NCI-H2227 (cell line): ENCODE data around the gene COLEC11.

Experiments used
- DNase-seq: peaks from one replicate; lab custom pipeline; 2025; ENCODE audit not compliant: unreplicated experiment; lab: John Stamatoyannopoulos, UW

COLEC11 gene

DNA sequence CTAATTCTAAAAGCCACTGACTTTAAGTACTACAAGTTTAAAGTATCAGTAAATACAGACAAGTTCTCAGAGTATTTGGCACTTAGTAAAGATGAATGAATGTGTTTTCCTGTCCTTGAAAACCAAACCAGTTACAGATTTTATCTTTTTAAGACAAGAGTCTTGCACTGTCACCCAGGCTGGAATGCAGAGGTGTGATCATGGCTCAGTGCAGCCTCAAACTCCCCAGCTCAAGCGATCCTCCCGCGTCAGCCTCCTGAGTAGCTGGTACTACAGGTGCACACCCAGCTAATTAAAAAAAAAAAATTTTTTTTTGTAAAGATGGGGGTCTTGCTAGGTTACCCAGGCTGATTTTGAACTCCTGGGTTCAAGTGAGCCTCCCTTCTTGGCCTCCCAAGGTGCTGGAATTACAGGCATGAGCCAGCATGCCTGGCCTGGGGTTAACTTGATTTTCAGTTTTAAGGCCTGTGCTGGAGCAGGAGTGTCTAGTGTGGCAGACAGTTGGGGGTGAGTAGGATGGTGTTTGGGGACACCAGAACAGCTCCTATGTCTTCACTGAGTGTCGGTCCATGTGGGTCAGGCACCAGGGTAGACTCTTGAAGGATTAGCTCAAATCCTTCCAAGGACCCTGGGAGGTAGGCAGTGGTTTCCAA lies 10.2 kb upstream of the COLEC11 start:
- no peak for DNase-seq

DNA sequence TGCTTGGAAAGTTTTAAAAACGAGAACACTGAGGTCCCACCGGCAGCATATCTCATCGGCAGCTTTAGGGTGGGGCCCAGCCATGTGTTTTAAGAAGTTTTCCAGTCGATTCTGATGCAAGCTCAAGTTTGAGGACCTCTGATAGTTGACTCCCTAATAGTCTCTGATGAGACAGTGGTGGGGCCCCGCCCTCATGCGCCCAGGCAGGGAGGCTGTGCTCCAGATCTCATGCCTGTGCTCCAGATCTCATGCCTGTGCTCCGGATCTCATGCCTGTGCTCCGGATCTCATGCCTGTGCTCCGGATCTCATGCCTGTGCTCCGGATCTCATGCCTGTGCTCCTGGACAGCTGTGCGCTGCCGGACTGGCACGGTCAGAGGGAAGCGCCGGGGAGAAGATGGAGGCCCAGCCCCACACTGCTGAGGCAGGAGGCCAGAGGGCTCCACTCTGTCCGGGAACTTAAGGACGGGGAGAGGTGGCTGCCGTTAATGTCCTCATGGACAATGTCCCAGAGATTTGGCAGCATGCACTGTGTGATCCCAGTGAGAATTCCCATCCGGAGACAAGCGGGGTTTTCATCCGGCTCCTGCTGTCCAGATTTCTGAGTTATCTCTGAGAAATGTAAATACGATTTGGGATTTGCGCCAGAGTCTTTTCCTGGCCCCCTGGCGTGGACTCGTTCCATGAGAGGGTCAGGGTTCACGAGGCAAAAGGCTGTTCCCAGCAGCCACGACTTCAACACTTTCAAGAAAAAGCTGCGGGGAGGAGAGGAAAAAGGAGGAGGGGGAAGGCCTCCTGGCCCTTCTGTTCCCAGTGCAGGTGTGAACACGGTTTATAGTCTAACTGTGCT lies 9.4 kb upstream of the COLEC11 start:
- DNase-seq, result peak; percentile 51

DNA sequence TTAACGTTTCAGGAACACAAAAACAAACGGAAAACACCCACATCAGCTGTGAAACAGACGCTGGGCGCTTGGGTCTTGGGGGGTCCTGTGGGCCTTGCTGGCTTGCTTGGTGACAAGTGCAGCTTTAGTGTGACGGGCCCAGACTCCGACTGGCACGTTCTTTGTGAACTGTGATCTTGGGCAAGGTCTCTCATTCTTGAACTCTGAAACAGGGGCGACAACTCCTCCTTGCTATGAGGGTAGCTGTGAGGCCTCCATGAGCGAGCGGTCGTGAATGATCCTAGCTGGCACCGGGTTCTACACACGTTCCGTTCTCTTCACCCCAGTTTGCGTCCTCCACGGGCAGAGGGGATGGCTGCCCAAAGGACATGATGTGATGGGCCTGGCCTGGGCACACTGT lies 8.7 kb upstream of the COLEC11 start:
- no peak for DNase-seq

DNA sequence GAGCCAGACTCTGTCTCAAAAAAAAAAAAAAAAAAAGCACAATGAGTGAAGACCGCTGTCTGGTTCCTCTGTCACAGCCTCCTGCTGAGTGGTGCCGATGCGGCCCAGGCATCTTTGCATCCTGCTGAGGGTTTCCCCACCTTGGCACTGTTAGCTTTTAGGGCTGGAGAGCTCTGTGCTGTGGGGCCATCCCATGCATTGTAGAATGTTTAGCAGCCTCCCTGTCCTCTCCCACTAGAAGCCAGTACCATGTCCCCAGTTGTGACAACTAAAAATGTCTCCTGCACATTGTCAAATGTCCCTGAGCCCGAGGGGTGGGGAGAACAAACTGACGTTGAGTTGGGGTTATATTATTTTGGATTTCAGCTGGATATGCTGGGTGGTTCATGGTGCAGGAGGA lies 7.9 kb upstream of the COLEC11 start:
- DNase-seq, result no peak

DNA sequence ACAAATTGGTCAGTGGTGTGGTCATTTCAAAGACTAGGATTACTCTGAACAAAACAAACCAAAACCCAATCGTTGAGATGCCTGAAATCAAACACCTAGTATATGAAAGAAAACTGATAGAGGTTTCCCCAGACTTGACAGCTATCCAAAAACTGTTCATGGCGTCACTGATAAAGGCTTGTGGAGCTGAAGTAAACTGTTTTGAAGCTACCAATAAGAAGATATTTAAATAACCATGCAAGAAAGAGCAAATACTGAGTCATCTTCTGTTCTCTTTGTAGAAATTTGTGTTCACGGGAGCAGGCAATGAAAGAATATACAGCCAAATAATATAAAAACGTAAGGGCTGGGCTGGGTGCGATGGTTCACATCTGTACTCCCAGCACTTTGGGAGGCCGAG lies 7.5 kb upstream of the COLEC11 start:
- DNase-seq, result no peak

DNA sequence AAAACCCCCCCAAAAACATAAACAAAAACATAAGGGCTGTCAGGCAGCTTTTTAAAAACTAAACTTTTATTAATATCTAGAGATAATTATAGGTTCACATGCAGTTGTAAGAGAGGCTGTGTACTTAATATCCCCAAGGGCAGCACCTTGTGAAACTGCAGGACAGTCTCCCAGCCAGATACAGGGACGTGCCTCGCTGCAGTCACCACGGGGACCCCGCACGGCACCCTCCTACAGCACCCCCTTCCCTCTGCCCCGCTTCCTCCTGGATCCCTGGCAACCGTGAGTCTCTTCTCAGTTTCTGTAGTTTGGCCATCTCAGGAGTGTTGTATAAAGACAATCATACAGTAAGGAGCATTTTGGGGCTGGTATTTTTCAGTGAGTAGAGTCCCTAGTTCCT lies 6.8 kb upstream of the COLEC11 start:
- no peak for DNase-seq

DNA sequence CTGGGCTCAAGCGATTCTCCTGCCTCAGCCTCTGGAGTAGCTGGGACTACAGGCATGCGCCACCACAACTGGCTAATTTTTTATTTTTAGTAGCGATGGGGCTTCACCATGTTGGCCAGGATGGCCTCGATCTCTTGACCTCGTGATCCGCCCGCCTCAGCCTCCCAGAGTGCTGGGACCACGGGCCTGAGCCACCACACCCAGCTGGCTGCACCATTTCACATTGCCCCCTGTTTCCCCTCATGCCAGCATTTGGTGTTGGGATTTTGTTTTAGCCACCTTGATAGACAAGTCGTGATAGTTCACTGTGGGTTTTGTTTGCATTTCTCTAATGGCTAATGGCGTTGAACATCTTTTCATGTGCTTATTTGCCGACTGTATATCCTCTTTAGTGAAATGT lies 5.8 kb upstream of the COLEC11 start:
- DNase-seq, result no peak

DNA sequence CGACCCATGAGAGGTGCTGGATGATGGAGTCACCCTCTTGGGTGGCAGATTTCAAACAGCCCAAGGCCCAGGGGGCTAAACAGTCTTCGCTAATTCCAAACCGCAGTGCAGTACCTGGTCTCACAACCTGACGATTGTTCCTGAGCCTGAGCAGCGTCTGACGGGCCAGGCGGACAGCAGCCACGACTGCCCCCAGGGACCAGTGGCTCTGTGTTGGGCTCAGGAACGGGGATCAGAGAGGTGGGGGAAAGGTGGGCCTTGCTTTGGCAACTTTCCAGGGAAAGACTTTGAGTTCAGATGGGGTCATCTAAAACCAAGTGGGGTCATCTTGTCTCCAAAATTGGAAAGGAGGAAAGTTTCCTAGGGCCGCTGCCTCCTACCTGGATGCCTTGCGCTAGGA lies 492 bp downstream of the COLEC11 start:
- DNase-seq, result no peak

DNA sequence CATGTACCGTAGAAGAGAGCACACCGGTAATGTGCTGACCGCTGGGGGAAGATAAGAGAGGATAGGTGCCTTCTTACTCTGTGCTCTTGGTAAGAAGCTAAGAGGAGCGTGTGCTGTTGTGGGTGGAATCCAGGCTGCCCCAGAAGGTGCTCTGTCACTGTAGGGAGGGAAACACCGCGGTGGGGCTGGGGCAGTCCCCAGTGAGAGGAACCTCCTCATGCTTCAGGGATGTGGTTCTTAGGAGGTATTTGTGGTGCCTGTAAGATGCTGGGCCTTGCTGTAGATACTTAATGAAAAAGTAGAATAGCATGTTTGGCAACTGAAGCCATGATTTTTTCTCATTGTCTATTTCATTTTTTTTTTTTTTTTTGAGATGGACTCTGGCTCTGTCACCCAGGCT lies 1.1 kb downstream of the COLEC11 start:
- no peak for DNase-seq

DNA sequence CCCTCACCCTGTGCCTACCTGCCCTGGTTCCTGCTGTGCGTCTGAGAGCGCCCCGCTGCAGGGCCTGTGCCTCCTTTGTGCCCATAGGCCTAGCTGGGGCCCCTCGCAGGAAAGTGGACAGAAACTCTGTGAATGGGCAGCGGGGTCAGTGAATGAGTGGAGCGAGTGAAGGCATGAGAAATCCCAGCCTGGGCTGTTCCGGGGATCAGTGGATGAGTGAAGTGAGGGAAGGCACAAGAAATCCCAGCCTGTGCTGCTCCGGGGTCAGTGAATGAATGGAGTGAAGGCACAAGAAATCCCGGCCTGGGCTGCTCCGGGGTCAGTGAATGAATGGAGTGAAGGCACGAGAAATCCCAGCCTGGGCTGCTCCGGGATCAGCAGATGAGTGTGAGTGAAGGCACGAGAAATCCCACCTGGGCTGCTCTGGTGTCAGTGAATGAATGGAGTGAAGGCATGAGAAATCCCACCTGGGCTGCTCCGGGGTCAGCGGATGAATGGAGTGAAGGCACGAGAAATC lies 2.0 kb downstream of the COLEC11 start:
- DNase-seq, result no peak

DNA sequence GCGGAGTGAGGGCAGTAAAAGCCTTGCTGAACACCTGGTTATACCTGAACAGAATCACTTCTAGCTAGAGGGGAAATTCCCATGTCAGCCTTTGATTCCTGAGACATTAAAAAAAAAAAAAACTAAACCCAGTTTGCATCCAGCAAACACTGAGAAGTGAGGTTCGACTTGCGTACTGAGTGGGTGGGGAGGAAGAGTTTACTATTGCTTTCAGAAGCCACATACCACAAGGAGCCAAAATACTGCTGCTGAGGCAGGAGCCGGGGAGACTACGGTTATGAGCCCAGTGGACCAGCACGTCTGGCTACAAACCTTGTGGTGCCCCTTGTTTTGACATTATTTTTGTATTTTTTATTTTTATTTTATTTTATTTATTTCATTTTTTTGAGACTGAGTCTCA lies 2.7 kb downstream of the COLEC11 start:
- DNase-seq, result no peak

DNA sequence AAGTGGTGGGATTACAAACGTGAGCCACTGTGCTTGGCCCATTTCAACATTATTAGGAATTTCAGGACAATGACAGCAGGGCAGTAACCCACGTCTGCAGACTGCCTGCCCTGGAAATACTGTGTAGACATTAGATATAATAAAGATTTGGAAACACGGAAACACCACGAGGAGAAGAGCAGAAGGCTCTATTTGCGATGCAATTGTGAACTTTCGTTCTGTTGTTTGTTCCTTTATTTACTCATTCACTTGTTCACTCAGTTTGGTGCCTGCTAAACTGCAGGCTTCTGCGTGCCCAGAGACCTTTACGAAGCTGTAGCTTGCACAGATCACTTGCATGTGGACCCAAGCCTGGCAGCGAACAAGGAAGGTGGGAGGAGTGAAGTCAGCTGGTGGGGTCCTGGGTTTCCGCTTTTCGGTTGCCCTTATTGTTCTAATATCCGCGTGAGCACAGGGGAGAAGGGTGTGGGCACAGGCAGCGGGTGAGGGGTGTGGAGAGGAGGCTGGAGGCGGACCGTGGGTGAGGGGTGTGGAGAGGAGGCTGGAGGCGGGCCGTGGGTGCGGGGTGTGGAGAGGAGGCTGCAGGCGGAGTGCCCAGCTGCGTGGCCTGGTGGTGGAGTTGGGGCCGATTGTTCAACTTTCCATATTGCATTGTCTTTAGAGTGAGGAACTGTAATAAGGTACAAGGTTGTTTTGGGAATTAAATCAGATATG lies 3.4 kb downstream of the COLEC11 start:
- no peak for DNase-seq

DNA sequence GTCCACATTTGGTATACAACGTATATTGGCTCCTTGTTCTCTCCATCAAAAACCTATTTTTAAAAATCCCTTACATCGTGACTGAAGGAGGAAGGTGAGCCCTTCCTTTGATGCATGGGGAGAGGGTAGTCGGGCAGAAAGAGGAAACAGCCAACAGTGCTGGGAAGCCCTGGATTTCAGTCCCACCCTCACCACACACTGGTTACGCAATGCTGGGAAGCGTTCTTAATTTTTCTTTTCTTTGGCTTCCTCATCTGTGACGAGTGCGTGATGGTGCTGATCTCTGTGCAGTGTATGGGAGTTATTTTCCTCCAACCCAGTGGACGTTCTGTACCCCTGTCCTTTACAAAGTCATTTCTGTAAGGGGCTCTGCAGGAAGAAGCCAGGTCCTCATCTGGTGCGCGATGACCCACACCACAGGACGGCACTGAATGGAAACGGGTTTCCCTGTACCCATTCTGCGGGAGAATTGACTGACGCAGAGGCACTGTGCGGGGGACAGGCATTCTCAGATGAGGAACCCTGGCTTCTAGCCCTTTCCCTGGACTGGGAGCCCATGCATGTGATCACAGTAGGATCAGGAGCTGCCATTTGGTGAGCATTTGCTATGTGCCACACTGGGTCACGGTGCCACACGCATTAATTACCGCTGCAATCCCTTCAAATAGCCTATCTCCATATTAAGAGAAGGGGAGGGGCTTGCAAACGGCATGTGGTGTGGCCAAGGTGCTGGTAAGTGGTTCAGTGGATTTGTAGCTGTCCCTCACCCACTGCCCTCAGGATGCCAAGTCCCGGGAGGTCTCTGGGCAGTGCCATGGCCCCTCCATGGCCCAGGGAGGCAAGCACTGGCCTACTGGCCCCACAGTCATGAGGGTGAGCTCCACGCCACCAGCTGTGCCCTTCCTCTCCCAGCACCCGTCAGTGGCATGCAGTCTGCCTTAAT lies 4.3 kb downstream of the COLEC11 start:
- DNase-seq, result no peak

DNA sequence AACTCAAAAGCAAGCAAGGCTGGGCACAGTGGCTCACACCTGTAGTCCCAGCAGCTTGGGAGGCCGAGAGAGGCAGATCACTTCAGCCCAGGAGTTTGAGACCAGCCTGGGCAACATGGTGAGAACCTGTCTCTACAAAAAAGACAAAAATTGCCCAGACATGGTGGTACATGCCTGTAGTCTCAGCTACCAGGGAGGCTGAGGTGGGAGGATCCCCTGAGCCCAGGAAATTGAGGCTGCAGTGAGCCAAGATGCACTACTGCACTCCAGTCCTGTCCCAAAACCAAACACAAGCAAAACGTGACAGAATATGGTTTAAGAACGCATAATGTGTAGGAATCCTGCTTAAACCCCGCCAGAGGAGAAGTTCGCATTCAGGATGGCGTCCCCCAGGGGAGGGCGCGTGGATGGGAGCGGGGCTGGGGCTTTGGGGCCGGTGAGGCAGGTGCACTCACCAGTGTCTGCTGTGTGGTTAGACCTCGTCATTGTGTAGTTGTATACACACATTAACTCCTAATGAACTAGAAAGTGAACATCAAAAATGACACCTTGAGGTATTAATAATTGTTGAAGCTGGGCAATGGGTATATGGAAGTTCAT lies 5.4 kb downstream of the COLEC11 start:
- no peak for DNase-seq

DNA sequence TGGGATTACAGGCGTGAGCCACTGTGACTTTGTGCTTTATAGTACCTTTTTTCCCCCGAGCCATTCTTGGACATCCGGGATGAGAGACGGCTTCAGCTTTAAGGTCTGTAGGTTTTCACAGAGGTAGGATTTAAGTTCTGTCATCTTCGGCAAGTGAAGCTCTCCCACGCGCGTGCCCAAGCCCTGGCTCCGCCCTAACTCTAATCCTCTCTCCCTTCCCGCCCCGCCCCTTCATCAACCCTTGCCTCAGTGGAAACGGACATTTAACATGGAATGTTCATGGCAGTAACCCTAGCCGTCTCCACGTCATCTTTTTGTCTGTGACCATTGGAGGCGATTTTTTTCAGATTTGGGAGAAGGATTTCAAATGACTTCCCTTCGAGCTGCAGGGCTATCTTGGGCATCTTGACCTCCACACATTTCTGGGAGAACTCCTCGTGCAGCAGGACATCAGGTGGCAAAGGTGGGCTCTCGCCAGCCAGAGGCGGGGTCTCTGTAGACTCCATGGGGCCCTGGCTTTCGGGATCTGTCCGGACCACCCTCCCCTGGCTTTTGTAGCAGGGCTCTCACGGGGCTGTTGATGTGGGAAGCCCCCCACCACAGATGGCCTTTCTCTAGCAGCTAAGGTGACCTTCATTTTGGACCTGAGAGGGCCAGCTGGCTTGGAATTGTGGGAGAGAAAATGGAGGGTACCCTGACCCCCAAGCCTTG lies 6.8 kb downstream of the COLEC11 start:
- no peak for DNase-seq

DNA sequence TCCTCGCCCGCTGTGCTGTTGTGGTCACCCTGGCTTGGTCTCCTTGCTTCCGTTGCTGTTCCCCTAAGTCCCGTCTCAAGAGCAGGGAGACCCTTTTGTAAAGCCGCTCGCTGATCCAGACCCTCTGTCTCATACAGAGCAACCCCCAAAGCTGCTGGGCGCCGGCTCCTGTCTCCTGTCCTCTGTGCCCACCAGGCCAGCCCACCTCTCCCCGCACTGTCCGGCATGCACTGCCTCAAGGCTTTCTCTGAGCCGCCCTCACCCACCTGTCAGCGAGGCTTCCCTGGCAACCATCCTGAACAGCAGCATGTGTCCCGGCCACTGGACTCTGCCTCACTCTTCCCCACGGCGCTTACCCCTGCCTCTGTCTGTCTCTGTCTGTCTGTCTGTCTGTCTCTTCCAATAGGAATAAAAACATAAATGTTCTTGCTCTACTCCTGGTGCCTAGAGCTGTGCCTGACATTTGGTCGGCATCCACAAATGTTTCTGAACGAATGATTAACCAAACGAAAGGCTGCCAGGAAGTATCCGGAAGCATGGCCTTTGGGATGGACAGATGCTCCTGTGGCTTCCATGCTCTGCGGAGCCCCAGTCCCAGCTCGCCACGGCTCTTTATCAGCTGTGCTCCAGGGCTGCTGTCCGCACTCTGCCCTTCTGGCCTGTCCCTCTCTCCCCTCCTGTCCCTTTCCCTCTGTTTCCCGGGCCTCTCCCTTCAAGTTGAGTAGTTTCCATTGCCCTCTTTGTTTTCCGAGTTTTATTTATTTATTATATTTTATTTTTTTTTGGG lies 7.8 kb downstream of the COLEC11 start:
- no peak for DNase-seq

DNA sequence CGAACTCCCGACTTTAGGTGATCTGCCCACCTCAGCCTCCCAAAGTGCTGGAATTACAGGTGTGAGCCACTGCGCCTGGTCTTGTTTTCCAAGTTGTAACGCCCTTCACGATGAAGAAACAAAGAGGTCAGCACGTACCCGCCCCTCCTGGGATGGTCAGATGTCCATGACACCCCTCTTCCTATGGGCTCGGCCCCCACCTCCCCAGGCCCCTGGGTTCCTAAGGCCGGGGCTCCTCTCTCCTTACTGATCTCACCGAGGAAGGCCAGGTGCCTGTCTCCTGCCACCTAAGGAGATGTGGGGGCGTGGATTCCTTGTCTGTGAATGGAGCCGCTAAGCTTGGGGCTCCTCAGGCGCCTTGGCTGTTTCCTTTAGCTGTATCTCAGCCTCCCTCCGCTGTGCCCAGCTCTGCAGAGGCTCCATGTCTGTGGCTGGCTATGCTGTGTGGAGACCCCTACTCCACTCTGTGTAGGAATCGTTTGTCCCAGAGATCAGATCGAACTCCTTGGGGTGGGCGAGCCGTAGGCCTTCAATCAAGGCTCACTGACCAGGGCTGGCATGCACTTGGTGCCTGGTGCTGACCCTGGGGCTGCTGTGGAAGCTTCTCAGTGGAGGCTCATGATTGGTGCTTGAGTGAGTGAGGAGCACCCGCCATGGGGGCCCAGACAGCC lies 8.8 kb downstream of the COLEC11 start:
- DNase-seq, result no peak

DNA sequence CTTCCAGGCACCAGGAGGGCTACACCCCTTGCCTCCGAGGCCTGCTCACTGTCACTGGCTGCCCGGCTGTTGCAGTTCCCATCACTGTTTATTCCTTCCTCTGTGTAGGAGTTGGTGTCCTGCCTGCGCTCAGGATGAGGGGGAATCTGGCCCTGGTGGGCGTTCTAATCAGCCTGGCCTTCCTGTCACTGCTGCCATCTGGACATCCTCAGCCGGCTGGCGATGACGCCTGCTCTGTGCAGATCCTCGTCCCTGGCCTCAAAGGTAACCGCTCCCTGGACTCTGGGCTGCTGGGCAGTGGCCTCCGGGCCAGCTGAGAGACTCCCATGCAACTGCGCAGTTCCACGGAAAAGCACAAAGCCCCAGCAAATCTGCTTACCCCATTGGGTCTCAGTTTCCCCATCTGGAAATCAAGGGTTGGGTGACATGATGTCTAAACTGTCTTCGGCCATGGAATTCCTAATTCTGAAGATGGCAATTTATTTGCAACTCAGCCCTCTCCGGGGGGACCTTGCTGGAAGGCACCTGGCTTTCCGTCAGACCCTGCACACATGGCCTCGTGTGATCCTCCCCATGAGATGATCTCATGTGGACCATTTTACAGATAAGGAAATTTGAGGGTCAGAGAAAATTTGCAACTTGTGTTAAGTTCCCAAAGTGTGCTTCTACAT lies 9.4 kb downstream of the COLEC11 start:
- no peak for DNase-seq
